HL-60 (cell line): ENCODE data around the gene PEX26.

Experiments
- CTCF ChIP-seq: IDR thresholded peaks from one replicate; pipeline ENCODE4 v1.5.1; 2011; ENCODE audit warnings: low read length, control low read depth, inconsistent platforms; ENCODE audit not compliant: insufficient read depth
- GABPA ChIP-seq: IDR thresholded peaks from 2 replicates; pipeline ENCODE4 v1.6.1; 2012; ENCODE audit warnings: low read depth
- POLR2AphosphoS5 ChIP-seq: IDR thresholded peaks from 2 replicates; pipeline ENCODE4 v1.6.1; 2012; ENCODE audit warnings: low read depth

GRCh38 chr22:18044548-18045271 is 33.1 kb upstream of the PEX26 start:
- TF ChIP-seq CTCF, result no peak
- TF ChIP-seq POLR2AphosphoS5, result no peak
- TF ChIP-seq GABPA, result no peak
